ENCODE measurements around the gene RASGEF1B.

Gene RASGEF1B

GRCh38 chr4:81471588-81472280, at the start of gene RASGEF1B:
Gene RASGEF1B (minus strand): TSS chr4:81471907. CDS start chr4:81459508, 12,399 bp downstream.
- in situ Hi-C loops (cut with HindIII; ENCODE audit: low sequenced_read_pairs): no loop called here

GRCh38 chr4:81519856-81520255, 48.1 kb upstream of the RASGEF1B start:
- in situ Hi-C loops (cut with HindIII; ENCODE audit: low sequenced_read_pairs): no loop called here

GRCh38 chr4:81519427-81519773, 47.7 kb upstream of the RASGEF1B start:
- in situ Hi-C loops (cut with HindIII; ENCODE audit: low sequenced_read_pairs): no loop called here

GRCh38 chr4:81518762-81519426, 47.2 kb upstream of the RASGEF1B start:
- in situ Hi-C loops (cut with HindIII; ENCODE audit: low sequenced_read_pairs): no loop called here

GRCh38 chr4:81516241-81516640, 44.5 kb upstream of the RASGEF1B start:
- in situ Hi-C loops (cut with HindIII; ENCODE audit: low sequenced_read_pairs): no loop called here

GRCh38 chr4:81512757-81513501, 41.2 kb upstream of the RASGEF1B start:
- in situ Hi-C loops (cut with HindIII; ENCODE audit: low sequenced_read_pairs): no loop called here

GRCh38 chr4:81512001-81512756, 40.5 kb upstream of the RASGEF1B start:
- in situ Hi-C loops (cut with HindIII; ENCODE audit: low sequenced_read_pairs): no loop called here

- in situ Hi-C loops (cut with HindIII; ENCODE audit: low sequenced_read_pairs): no loop called here
Observed at GRCh38 chr4:81510643-81511178, 39.0 kb upstream of the RASGEF1B start.

GRCh38 chr4:81509822-81510221, 38.1 kb upstream of the RASGEF1B start:
- in situ Hi-C loops (cut with HindIII; ENCODE audit: low sequenced_read_pairs): no loop called here

- in situ Hi-C loops (cut with HindIII; ENCODE audit: low sequenced_read_pairs): no loop called here
Observed at GRCh38 chr4:81509191-81509590, 37.5 kb upstream of the RASGEF1B start.

GRCh38 chr4:81508411-81509185, 36.9 kb upstream of the RASGEF1B start:
- in situ Hi-C loops (cut with HindIII; ENCODE audit: low sequenced_read_pairs): no loop called here

- in situ Hi-C loops (cut with HindIII; ENCODE audit: low sequenced_read_pairs): no loop called here
Observed at GRCh38 chr4:81507530-81507929, 35.8 kb upstream of the RASGEF1B start.

- in situ Hi-C loops (cut with HindIII; ENCODE audit: low sequenced_read_pairs): no loop called here
Observed at GRCh38 chr4:81506731-81507130, 35.0 kb upstream of the RASGEF1B start.

- in situ Hi-C loops (cut with HindIII; ENCODE audit: low sequenced_read_pairs): no loop called here
Observed at GRCh38 chr4:81505726-81506125, 34.0 kb upstream of the RASGEF1B start.

GRCh38 chr4:81505004-81505598, 33.4 kb upstream of the RASGEF1B start:
- in situ Hi-C loops (cut with HindIII; ENCODE audit: low sequenced_read_pairs): no loop called here

GRCh38 chr4:81504112-81505003, 32.7 kb upstream of the RASGEF1B start:
- in situ Hi-C loops (cut with HindIII; ENCODE audit: low sequenced_read_pairs): no loop called here

- in situ Hi-C loops (cut with HindIII; ENCODE audit: low sequenced_read_pairs): no loop called here
Observed at GRCh38 chr4:81503586-81503985, 31.9 kb upstream of the RASGEF1B start.

GRCh38 chr4:81502564-81502963, 30.9 kb upstream of the RASGEF1B start:
- in situ Hi-C loops (cut with HindIII; ENCODE audit: low sequenced_read_pairs): no loop called here

- in situ Hi-C loops (cut with HindIII; ENCODE audit: low sequenced_read_pairs): no loop called here
Observed at GRCh38 chr4:81499840-81500239, 28.1 kb upstream of the RASGEF1B start.

All from endothelial cell of hepatic sinusoid (primary cell).